HG03571 (cell line): ENCODE data around the gene ZBTB8A.
"Not testable (repeated sequence)": the region's sequence is repeated elsewhere in the genome, so short reads cannot be mapped to it uniquely, and the experiment has no call there.

Source experiments
- ATAC-seq: cut with Tn5 transposase; IDR thresholded peaks from one replicate; pipeline ENCODE4 v1.9.1; 2021; ENCODE audit not compliant: unreplicated experiment

ZBTB8A gene

DNA sequence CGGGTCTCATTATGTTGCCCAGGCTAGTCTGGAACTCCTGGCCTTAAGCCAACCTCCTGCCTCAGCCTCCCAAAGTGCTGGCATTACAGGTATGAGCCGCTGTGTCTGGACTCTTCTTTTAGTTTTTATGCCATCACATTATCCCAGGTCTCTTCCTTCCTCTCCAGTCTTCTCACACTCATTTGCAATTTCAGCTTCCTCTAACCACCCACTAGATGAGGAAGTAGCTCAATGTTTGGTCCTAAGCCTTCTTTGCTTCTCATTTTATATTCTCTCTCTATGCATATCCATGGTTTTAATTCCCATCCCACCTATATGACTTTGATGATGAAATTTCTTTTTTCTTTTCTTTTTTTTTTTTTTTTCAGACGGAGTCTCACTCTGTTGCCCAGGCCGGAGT, 3.1 kb upstream of the ZBTB8A start:
- no peak for ATAC-seq

GRCh38 chr1:32536764-32537163, 2.5 kb upstream of the ZBTB8A start:
- ATAC-seq = no peak

DNA sequence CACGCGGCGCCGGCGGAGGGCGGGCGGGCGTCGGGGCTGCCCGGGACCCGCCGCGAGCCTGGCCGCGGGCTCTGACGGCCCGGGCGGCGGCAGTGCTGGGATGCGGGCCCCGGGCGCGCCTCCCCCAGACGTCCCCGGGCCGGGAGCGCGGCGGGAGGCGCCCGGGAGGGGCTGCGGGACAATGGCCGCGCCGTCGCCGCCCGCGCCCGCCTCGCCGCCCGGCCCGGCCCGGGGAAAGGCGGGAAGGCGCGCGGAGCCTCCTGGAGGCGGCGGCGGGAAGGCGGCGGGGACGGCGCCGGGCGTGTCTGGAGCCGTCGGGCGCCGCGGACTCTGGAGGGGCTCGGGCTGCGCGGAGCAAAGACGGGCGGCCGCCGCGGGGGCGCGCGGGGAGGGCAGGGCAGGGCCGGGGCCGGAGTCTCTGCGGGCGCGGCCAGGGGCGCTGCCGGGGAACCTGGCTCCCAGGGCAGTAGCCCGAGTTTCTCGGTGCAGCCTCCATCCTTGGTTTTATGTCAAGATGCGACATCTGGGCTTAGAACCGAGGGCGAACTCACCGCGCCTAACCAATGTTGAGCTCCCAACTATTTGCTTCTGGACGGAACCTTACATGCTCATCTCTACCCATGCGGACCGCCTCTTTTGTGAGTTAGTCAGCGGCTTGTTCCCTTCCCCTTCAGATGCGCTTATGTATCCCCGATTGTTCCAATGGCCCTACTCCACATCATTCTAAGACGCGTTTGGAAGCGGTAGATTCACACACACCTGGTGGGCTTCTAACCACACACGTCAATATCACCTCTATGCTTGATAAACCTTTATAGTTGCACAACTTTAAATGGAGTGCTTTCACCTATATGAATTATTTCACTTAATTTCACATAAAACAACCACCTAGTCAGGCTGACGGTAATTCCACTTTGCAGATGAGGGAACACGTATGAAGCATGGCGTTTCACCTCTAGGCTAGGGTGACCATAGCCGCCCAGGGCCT, 651 bp downstream of the ZBTB8A start:
- ATAC-seq = no peak

- ATAC-seq = no peak
These were observed 1.4 kb downstream of the ZBTB8A start for GRCh38 chr1:32540605-32541004.

- no peak for ATAC-seq
These were observed 1.9 kb downstream of the ZBTB8A start for GRCh38 chr1:32541064-32541566.

- no peak for ATAC-seq
These were observed 7.4 kb downstream of the ZBTB8A start for GRCh38 chr1:32546611-32547010.

GRCh38 chr1:32549616-32550015, 10.4 kb downstream of the ZBTB8A start:
- no peak for ATAC-seq

DNA sequence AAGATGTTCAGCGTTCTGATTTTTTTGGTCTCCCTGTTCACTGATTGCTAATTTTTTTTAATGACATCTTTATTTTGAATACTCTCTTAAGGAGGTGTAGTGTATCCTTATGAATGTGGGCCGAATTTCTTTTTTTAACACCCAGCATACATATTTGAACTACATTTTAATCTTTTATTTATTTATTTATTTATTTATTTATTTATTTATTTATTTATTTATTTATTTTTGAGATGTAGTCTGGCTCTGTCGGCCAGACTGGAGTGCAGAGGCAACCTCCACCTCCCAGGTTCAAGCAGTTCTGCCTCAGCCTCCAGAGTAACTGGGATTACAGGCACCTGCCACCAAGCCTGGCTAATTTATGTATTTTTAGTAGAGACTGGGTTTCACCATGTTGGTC, 15.1 kb downstream of the ZBTB8A start:
- no peak for ATAC-seq

DNA sequence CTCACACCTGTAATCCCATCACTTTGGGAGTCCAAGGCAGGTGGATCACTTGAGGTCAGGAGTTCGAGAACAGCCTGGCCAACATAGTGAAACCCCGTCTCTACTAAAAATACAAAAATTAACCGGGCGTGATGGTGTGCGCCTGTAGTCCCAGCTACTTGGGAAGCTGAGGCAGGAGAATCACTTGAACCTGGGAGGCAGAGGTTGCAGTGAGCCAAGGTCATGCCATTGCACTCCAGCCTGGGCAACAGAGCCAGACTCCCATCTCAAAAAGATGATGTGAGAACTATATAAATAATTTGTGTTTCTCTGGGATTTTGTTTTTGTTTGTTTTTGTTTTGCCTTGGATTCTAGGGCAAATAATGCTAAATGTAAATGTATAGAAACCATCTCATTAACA, 17.8 kb downstream of the ZBTB8A start:
- ATAC-seq = not testable (repeated sequence)

DNA sequence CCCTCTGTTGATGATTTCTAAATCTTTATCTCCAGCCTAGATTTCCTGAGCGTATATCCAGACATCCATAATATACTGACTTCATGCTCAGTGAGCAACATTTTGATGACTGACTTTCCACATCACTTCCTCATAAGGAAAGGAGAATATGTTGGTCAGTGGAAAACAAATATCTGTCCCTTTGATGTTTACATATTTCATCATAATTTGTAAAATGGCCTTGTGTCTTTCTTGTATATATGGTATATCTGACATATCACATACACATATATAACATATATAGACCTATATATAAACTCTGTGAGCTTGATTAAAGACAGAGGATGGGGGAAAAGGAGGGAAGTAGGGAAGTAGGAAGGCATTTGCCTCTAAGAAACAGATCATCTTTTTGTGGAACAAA, 18.6 kb downstream of the ZBTB8A start:
- ATAC-seq = no peak

DNA sequence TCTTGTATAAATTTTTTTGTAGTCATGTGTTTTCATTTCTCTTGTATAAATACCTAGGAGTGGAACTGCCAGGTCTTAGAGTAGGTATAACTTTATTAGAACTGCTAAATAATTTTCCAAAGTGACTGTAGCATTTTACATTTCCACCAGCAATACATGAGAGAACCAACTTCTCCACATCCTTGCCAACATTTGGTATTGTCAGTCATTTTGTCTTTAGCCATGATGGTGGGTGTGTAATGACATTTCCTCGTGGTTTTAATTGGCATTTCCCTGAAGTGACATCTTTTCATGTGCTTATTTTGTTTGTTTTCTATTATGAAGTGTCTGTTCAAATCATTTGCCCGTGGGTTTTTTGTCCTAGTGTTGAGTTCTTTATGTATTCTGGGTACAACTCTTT, 29.7 kb downstream of the ZBTB8A start:
- ATAC-seq = no peak

DNA sequence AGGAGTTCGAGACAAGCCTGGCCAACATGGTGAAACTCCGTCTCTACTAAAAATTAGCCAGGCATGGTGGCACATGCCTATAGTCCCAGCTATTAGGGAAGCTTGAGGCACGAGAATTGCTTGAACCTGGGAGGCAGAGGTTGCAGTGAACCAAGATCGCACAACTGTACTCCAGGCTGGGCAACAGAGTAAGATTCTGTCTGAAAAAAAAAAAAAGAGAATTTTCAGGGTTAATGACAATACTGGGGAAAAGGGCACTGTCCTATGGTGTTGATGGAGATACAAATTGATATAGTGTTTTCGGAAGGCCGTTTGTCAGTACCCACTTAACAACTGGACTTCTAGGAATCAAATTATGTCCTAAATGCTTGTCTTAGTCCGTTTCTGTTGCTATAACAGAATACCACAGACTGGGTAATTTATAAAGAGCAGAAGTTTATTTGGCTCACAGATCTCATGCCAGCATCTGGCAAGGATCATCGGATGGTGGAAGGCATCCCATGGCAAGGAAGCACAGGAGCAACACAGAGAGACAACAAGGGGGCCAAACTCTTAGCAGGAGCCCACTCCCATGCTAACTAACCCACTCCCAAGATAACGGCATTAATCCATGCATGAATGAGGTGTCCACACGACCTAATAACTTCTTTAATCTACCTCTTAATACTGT, 41.3 kb downstream of the ZBTB8A start:
- no peak for ATAC-seq

GRCh38 chr1:32592943-32593342, 53.7 kb downstream of the ZBTB8A start:
- no peak for ATAC-seq

GRCh38 chr1:32600034-32600433, 60.8 kb downstream of the ZBTB8A start:
- ATAC-seq = no peak

DNA sequence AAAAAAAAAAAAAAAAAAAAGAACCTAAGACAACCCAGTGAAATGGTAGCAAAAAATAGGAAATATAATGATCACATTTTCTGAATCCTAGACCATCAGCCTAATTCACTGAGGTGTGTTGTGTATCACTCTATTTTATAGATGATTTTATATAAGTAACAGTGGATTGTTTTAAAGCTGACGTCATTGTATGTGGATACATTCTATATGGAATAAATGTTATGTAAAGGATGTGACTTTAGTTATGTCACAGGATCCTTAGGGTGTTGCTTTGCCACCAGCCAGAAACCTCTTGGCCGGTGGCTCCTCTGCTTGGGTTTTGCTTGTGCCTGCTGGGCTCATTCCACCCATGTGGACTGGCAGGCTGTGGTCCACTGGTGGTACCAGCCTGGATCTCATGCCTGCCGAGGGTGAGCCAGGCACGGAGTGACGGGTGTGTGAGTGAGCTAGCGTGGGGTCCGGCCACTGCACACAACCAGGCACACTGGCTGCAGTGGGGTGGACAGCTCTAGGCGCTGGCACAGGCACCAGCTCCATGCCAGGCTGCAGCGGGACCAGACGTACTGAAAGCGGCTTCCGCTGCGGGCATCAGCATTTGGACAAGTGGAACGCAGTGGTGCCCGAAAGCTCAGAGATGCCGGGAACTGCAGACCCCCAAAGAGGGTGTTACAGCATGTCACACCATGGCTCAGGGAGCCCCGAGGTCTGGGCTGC, 66.6 kb downstream of the ZBTB8A start:
- no peak for ATAC-seq

- no peak for ATAC-seq
These were observed 67.5 kb downstream of the ZBTB8A start for GRCh38 chr1:32606565-32607371.

DNA sequence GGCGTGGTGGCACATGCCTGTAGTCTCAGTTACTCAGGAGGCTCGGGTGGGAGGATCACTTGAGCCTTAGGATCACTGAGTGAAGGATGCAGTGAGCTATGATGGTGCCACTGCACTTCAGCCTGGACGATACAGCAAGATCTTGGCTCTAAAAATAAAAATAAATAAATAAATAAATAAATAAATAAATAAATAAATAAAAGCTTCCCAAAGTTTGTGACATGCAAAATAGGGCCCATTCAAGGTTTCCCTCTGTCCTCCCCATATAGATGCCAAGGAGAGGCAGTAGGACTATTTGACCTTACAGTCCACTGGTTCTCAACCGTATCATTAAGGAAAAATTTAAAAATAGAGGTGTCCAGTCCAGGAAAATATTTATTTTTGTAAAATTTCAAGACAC, 70.0 kb downstream of the ZBTB8A start:
- ATAC-seq = no peak

DNA sequence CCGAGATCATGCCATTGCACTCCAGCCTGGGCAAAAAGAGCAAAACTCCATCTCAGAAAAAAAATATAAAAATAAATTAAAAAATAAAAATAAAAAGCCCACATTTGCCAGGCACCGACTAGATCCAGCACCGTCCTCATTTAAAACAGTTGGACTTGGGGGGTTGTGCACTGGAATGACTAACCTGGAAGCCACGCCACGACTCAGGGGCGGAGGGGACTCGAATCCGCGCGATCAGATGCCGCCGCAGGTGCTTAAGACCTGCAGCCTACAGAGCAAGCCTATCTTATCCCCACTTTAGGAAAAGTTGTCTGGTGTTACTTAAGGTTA, 72.6 kb downstream of the ZBTB8A start:
- ATAC-seq = no peak

DNA sequence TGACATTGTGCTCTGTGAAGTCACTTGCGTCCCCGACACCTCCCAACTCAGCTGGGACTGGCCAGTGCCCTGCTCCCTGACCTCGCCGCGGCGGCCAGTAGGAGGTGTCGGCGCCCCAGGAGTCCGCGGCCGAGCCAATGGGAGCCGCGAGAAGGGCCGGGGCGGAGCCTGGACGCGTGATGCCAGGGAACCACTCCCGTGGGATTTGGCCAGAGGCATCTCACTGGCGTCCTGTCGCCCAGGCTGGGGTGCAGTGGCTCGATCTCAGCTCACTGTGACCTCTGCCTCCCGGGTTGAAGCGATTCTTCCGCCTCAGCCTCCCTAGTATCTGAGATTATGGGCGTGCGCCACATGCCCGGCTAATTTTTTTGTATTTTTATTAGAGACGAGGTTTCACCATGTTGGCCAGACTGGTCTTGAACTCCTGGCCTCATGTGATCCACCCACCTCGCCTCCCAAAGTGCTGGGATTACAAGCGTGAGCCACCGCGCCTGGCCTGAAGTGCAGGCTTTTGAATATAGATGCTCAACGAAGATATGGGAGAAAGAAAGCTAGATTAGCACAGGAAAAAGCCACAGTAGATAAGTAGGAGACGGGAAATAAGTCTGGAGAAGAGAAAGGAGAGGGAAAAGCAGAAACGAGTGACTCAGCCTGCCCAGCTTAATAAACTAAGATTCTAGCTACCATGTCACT, 73.1 kb downstream of the ZBTB8A start:
- ATAC-seq = no peak

- ATAC-seq = no peak
These were observed 74.2 kb downstream of the ZBTB8A start for GRCh38 chr1:32613472-32613871.
